GM18499 (cell line): ENCODE results near the gene C1QTNF1.

ENCODE experiments used
- ATAC-seq: cut with Tn5 transposase; IDR thresholded peaks from one replicate; pipeline ENCODE4 v1.9.1; 2021; ENCODE audit warnings: moderate number of reproducible peaks; ENCODE audit not compliant: insufficient read depth, unreplicated experiment

C1QTNF1 gene

GRCh38 chr17:78992542-78993212 lies 31.3 kb upstream of the C1QTNF1 start:
- no peak for ATAC-seq

- ATAC-seq = no peak
Observed at GRCh38 chr17:78993241-78993956, 30.6 kb upstream of the C1QTNF1 start.

GRCh38 chr17:78993981-78994671 lies 29.8 kb upstream of the C1QTNF1 start:
- ATAC-seq = no peak

GRCh38 chr17:78995022-78995760 lies 28.8 kb upstream of the C1QTNF1 start:
- ATAC-seq = no peak

- no peak for ATAC-seq
Observed at GRCh38 chr17:78995761-78996451, 28.1 kb upstream of the C1QTNF1 start.

- no peak for ATAC-seq
Observed at GRCh38 chr17:78996781-78997201, 27.2 kb upstream of the C1QTNF1 start.

GRCh38 chr17:78997231-78997741 lies 26.7 kb upstream of the C1QTNF1 start:
- no peak for ATAC-seq

- no peak for ATAC-seq
Observed at GRCh38 chr17:78997881-78998280, 26.1 kb upstream of the C1QTNF1 start.

- no peak for ATAC-seq
Observed at GRCh38 chr17:78998311-78999055, 25.5 kb upstream of the C1QTNF1 start.

GRCh38 chr17:78999056-78999768 lies 24.8 kb upstream of the C1QTNF1 start:
- ATAC-seq = no peak

GRCh38 chr17:78999947-79000395 lies 24.0 kb upstream of the C1QTNF1 start:
- no peak for ATAC-seq

- ATAC-seq = no peak
Observed at GRCh38 chr17:79000396-79001189, 23.4 kb upstream of the C1QTNF1 start.

GRCh38 chr17:79001190-79002020 lies 22.6 kb upstream of the C1QTNF1 start:
- no peak for ATAC-seq

GRCh38 chr17:79002291-79002690 lies 21.7 kb upstream of the C1QTNF1 start:
- ATAC-seq = no peak

GRCh38 chr17:79002796-79003593 lies 21.0 kb upstream of the C1QTNF1 start:
- no peak for ATAC-seq
